Activated naive CD4-positive, alpha-beta T cell treated with anti-CD3 and anti-CD28 coated beads, Interleukin-2, amount 10 ng/mL, durations not matched to agents 5 hours and 36 hours (primary cell): Measurements from ENCODE around the gene MAN2C1. TPM values are rescaled to one million over a fixed set of nuclear protein-coding genes. Genes with fewer than 3 reads are reported as not detected.

Experiments used
- microRNA-seq: library from miRNA; unstranded; fragments of <30 nt; microRNA quantifications from one replicate; pipeline ENCODE4 v1.2.0, GENCODE V29; 2022; ENCODE audit warnings: borderline microRNAs expressed, borderline replicate concordance
- total RNA-seq, 2 experiments: library from RNA; stranded (reverse); gene quantifications; one replicate each; pipeline ENCODE4 v1.2.3, GENCODE V29; 2021

The MAN2C1 gene
- 100 to 1,000 TPM; 217 to 223 TPM for total RNA-seq

GRCh38 chr15:75367913-75368688 is at the start of gene MAN2C1:
MAN2C1 (minus strand) TSS chr15:75368607; CDS start chr15:75368583, 24 bp downstream.

GRCh38 chr15:75346796-75347221 is 21.6 kb downstream of the MAN2C1 start, which contains the start of gene NEIL1:
NEIL1 (plus strand) TSS chr15:75347039; CDS start chr15:75348906, 1,867 bp downstream.

GRCh38 chr15:75335705-75336355 is 32.6 kb downstream of the MAN2C1 start, which contains the start of gene COMMD4:
COMMD4 (plus strand) TSS chr15:75336063; CDS start chr15:75336090, 27 bp downstream.

Small RNAs within 50 kb of the gene (microRNA-seq; reads per million reads assigned to microRNA genes)
- gene MIR631, result not detected

Other genes starting within 250 kb of the MAN2C1 start
- gene C15orf39, start 166.7 kb downstream of the MAN2C1 start, total RNA-seq, result 10 to 100 TPM; 43.0 to 47.1 TPM
- gene GOLGA6C, start 110.3 kb downstream of the MAN2C1 start, total RNA-seq, result not detected
- gene GOLGA6D, start 85.8 kb downstream of the MAN2C1 start, total RNA-seq, result not detected
- 10 to 100 TPM; 83.3 to 88.9 TPM for gene COMMD4, start 32.5 kb downstream of the MAN2C1 start, total RNA-seq
- 10 to 100 TPM; 16.1 to 19.5 TPM for gene NEIL1, start 21.6 kb downstream of the MAN2C1 start, total RNA-seq
- 100 to 1,000 TPM in 1 of 2 experiments, 10 to 100 TPM in 1; 91.4 to 102 TPM for gene SIN3A, start 83.1 kb upstream of the MAN2C1 start, total RNA-seq
- 10 to 100 TPM; 33.5 to 34.3 TPM for gene PTPN9, start 210.7 kb upstream of the MAN2C1 start, total RNA-seq